ENCODE data around the gene G2E3.
"Not testable (repeated sequence)": the region's sequence is repeated elsewhere in the genome, so short reads cannot be mapped to it uniquely, and the experiment has no call there.

The G2E3 gene

DNA sequence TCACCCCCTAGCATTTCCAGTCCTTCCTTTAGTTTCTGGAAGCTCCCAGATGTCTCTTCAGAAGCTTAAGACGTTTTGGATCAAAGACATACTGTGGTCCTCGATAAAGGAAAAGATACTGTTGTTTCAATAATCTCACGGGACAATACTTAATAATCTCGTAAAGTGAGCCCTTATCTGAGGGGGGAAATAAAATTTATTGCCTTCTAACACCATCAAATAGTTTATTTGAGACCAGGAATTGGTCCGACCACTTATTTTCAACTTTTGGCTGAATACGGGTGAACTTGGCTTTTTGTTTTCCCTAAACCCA, 640 bp upstream of the G2E3 start:
- FAIRE-seq (no peak), DNase-seq (ENCODE audit: insufficient read length, low spot score) (no peak)

GRCh38 chr14:30559638-30560091, 707 bp downstream of the G2E3 start:
- DNase-seq (ENCODE audit: insufficient read length, low spot score) (no peak), FAIRE-seq (peak; percentile 77)

- FAIRE-seq (peak; percentile 40), DNase-seq (ENCODE audit: insufficient read length, low spot score) (no peak)
Measured at GRCh38 chr14:30560581-30560980, 1.6 kb downstream of the G2E3 start.

- DNase-seq (ENCODE audit: insufficient read length, low spot score) (no peak), FAIRE-seq (no peak)
Measured at GRCh38 chr14:30564235-30564867, 5.4 kb downstream of the G2E3 start.

DNA sequence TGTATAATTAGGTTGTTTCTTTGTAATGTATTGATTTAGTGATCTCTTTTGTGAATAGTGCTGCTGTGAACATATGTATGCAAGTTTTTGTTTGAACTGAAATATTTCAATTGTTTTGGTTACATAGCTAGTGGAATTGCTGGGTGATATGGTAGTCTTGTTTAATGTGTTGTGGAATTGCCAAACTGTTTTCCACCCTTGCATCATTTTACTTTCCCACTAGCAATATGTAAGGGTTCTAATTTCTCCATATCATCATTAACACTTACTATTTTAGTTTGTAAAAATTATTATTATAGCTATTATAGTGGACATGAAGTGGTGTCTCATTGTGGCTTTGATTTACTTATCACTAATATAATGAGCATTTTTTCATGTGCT, 5.9 kb downstream of the G2E3 start:
- no peak for FAIRE-seq

GRCh38 chr14:30569216-30569902, 10.4 kb downstream of the G2E3 start:
- FAIRE-seq (no peak), DNase-seq (ENCODE audit: insufficient read length, low spot score) (no peak)

More for the DNA sequence above, 5.9 kb downstream of the G2E3 start:
- no peak for DNase-seq (ENCODE audit: insufficient read length, low spot score)

DNA sequence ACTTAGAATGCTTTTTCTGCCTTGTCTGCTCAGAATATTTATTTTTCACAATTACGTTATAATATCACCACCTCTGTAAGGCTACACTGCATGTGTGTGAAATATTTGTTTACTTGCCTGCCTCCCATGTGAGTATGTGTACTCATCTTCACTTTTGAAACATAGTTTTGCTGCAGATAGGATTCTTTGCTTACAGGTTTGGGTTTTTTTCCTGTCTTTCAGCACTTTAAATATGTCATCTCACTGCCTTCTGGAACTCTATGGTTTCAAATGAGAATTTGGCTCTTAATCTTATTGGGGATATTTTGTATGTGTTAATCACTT, 10.9 kb downstream of the G2E3 start:
- DNase-seq (ENCODE audit: insufficient read length, low spot score): no peak

DNA sequence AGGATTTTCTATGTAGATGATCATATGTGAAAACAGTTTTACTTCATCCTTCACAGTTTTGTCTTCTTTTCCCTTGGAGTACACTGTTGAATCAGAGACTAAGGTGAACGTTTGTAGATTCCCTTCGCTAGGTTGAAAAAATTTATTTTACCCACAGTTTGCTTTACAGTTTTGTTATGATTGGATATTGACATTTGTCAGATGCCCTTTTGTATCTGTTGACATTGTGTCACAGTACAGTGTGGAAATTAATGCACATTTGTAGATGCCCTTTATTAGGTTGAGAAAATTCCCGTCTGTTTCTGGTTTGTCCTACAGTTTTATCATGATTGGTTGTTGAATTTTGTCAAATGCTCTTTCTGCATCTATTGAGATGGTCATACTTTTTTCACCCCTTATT, 13.3 kb downstream of the G2E3 start:
- no peak for FAIRE-seq

More for the DNA sequence above, 10.9 kb downstream of the G2E3 start:
- FAIRE-seq: no peak

DNA sequence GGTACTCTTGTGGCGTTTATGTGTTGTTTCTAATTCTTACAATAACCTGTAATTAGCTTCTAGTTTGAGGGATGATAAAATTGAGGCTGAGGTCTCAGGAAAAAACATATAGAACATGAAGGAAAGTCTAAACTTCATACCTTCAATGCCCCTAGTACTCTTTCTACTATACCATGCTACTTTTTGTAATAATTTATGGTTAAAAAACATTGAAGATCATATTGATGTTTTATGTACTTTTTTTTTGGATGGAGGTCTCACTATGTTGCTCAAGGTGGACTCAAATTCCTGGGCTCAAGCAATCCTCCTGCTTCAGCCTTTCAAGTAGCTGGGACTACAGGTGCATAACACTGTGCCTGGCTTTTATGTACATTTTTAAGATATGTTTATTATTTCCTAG, 13.8 kb downstream of the G2E3 start:
- FAIRE-seq (no peak), DNase-seq (ENCODE audit: insufficient read length, low spot score) (no peak)

More for the DNA sequence above, 13.3 kb downstream of the G2E3 start:
- no peak for DNase-seq (ENCODE audit: insufficient read length, low spot score)

DNA sequence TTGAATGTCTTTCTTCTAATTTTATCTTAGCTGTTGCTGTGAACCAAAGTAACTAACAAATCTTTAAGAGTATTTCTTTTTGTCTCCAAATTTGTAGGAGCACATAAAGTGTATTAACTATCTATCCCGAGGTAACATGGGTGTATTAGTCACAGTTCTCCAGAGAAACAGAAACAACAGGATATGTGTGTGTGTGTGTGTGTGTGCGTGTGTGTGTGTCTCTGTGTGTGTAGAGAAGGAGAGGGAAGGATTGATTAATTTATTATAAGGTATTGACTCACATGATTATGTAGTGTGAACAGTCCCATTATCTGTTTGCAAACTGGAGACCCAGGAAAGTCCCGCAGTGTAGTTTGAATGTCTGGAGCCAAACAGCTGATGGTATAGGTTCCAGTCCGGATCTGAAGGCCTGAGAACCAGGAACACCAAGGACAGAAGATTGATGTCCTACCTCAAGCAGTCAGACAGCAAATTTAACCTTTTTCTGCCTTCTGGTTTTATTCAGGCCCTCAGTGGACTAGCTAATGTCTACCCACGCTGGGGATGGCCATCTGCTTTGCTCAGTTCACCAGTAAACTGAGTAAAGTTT, 14.4 kb downstream of the G2E3 start:
- FAIRE-seq (no peak), DNase-seq (ENCODE audit: insufficient read length, low spot score) (no peak)

DNA sequence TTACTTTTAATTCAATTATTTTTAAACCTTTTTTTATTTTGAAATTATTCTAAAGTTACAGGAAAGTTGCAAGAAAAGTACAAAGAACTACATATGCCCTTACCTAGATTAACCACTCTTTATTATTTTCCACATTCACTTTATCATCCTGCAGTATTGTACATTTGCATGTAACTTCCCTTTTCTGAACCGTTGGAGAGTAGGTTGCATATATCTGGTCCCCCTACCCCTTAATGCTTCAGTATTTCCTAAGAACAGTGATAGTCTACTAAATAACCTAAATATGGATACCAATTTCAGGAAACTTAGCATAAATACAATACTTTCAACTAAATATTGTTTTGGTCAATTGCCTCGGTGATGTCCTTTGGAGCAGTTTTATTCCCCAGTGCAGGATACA, 15.0 kb downstream of the G2E3 start:
- FAIRE-seq (peak; percentile 8), DNase-seq (ENCODE audit: insufficient read length, low spot score) (no peak)

- not testable (repeated sequence) for DNase-seq (ENCODE audit: insufficient read length, low spot score); FAIRE-seq
Measured at GRCh38 chr14:30574777-30575176, 15.8 kb downstream of the G2E3 start.

- not testable (repeated sequence) for FAIRE-seq; DNase-seq (ENCODE audit: insufficient read length, low spot score)
Measured at GRCh38 chr14:30576333-30576732, 17.4 kb downstream of the G2E3 start.

DNA sequence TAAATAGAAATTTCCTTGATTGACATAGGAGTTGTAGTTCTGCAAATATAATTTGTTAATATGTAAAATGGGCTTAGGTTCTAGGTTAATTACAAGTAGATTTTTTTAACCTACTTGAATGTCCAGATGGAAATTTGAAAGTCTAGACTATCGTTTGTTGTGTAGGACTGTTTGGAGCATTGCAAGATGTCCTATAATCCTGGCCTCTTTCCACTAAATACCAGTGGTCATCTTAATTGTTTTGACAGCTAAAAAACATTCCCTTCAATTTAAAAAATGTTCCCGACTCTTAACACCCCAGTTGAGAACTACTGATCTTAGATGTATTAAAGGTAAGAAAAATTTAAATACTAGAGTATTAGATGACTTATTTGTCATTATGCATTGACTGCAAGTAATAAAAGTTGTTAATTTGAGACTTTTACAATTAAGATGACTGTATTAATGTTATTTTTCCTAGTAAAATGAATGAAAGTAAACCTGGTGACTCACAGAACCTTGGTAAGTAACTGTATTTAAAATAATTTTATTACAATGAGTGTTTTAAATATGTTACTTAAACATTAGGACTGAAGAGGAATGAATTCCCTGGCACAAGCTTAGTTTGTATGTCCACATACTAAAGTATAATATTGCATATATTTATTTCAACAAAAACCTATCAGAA, 21.8 kb downstream of the G2E3 start:
- DNase-seq (ENCODE audit: insufficient read length, low spot score) (no peak), FAIRE-seq (no peak)

GRCh38 chr14:30581283-30581625, 22.3 kb downstream of the G2E3 start:
- DNase-seq (ENCODE audit: insufficient read length, low spot score) (no peak), FAIRE-seq (no peak)

DNA sequence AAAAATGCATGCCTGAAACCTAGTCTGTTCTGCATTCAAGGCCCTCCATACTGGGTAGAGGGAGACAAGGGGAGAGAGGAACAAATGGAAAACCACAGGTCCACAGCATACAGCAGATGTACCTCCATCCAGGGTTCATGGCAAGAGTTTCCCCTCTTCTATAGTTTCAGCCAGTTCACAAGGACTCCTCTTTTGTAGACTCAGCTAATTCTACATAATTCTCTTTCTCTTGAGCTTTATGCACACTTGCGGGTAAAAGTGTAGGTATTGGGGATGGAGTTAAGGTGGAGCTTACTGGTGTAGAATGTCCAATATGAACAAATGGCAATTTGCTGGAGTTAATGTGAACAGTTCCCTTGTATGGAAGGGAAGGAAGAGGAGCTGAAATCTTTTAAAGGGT, 23.4 kb downstream of the G2E3 start:
- no peak for FAIRE-seq

GRCh38 chr14:30584058-30584630, 25.2 kb downstream of the G2E3 start:
- DNase-seq (ENCODE audit: insufficient read length, low spot score) (no peak), FAIRE-seq (peak; percentile 26)

More for the DNA sequence above, 23.4 kb downstream of the G2E3 start:
- no peak for DNase-seq (ENCODE audit: insufficient read length, low spot score)

DNA sequence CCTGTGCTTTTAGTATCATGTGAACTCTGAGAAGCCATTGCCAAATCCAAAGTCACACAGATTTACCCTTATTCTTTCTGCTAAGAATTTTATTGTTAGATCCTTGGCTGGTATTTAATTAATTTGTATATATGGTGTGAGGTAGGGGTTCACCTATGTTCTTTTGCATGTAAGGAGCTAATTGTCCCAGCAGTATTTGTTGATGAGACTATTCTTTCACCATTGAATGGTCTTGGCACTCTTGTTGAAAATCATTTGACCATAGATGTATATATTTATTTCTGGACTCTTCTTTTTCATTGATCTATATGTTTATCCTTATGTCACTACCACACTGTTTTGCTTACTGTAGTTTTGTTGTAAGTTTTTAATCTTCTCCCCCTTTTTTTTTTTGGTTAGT, 26.2 kb downstream of the G2E3 start:
- FAIRE-seq (no peak), DNase-seq (ENCODE audit: insufficient read length, low spot score) (no peak)

DNA sequence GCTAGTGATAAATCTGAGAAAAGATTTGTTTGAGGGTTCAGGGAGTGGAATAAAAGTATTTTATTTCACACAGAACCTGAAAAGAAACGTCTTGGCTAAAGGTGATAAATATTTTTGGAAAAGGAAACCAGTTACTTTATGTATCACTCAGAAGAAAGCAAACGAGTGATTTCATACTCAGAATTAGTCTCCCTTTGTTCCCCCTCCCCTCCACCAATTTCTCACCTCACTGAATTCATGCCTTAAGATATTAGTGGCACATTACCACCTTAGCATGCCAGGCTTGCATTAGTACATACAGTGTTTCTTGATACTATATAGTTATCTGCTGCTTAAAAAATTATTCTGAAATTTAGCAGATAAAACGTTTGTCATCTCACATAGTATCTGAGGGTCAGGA, 28.2 kb downstream of the G2E3 start:
- DNase-seq (ENCODE audit: insufficient read length, low spot score) (no peak), FAIRE-seq (no peak)

GRCh38 chr14:30588873-30589272, 29.9 kb downstream of the G2E3 start:
- FAIRE-seq (no peak), DNase-seq (ENCODE audit: insufficient read length, low spot score) (no peak)

DNA sequence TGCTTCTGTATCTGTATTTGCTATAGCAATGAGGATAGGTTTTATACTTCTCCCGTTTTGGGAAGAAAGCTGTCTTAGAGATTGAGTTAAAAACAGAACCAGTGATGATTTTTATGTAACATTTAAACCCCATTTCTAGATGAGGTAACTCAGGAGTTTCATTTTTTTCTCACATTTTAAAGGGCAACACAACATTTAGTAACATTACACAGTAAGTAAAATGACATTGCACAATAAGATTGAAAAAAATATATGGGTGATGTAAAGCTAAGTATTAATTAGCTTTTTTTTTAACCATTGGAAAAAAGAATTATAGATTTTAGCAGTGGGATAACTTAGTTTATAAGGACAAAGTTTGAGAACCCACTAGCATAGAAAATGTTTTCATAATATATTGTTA, 38.0 kb downstream of the G2E3 start:
- DNase-seq (ENCODE audit: insufficient read length, low spot score): no peak
- FAIRE-seq: no peak

DNA sequence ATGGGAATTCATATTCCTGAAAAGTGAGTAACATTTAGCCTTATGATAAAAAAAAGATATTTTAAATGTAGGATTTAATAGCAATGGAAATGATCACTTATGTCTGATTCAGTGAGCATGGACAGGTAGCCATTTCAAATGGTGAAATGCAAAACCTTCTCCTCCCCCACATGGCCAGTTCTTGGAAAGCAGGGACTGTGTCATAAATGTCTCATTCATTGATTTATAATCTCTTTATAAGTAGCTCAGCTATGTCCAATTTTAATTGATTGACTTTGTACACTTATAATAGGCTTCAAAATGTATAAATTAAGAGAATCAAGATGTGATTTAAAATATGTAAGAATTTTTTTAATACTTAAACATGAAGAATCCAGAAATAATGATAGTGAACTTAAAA, 38.5 kb downstream of the G2E3 start:
- FAIRE-seq (no peak), DNase-seq (ENCODE audit: insufficient read length, low spot score) (no peak)
